Neural cell (in vitro differentiated cells): Measurements from ENCODE around the gene ALKBH6.

Experiments
- CTCF ChIP-seq: fragments of 450-650 bp; IDR thresholded peaks from 2 replicates; pipeline ENCODE4 v1.5.1; 2014; ENCODE audit warnings: antibody characterized with exemption, mild to moderate bottlenecking, moderate library complexity; ENCODE audit not compliant: poor library complexity, severe bottlenecking
- EP300 ChIP-seq: fragments of 450-650 bp; conservative IDR thresholded peaks from 2 replicates; pipeline ENCODE4 v1.6.1; 2014; ENCODE audit warnings: antibody characterized with exemption, mild to moderate bottlenecking, moderate library complexity; ENCODE audit not compliant: poor library complexity, severe bottlenecking
- EZH2 ChIP-seq: fragments of 200-600, 300-800 bp; shearing (Covaris generic), sonication (generic); IDR thresholded peaks from 2 replicates; pipeline ENCODE4 v1.6.1; 2014; ENCODE audit warnings: antibody characterized with exemption, low read length, borderline replicate concordance, mild to moderate bottlenecking; ENCODE audit not compliant: insufficient read depth, poor library complexity, severe bottlenecking
- MXI1 ChIP-seq: fragments of 450-650 bp; conservative IDR thresholded peaks from 2 replicates; pipeline ENCODE4 v1.6.1; 2014; ENCODE audit warnings: antibody characterized with exemption, mild to moderate bottlenecking; ENCODE audit not compliant: poor library complexity, severe bottlenecking

DNA sequence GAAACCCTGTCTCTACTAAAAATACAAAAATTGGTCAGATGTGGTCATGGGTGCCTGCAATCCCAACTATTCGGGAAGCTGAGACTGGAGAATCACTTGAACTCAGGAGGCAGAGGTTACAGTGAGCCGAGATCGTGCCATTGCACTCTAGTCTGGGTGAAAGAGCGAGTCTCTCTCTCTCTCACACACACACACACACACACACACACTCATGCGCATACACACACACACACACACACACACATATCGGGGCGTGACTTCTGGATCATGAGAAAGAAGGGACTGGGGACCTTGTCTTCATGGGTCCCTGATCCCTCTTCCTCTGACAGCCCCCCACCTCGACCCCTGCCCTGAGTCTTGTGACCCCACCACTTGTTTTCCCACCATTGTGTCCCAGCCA is 30.8 kb downstream of the ALKBH6 start:
- TF ChIP-seq EP300 (no peak), CTCF (no peak), EZH2 (no peak), MXI1 (no peak)
